H9 (cell line): ENCODE results near the gene VGF. TPM values are rescaled to one million over a fixed set of nuclear protein-coding genes. Genes with fewer than 3 reads are reported as not detected.

Experiments used
- DNase-seq: peaks from one replicate; pipeline ENCODE4 v3.0.0-alpha.2; 2017
- H2AFZ ChIP-seq: one replicate; pipeline ENCODE4 v1.6.1; 2013; ENCODE audit warnings: mild to moderate bottlenecking, low read length, control low read depth, moderate library complexity
- H2AK5ac ChIP-seq: 2 replicates; pipeline ENCODE4 v1.6.1; 2013; ENCODE audit warnings: low read length, control low read depth, mixed read lengths; ENCODE audit not compliant: insufficient read length
- H2BK120ac ChIP-seq: one replicate; pipeline ENCODE4 v1.6.1; 2013; ENCODE audit warnings: low read depth, mild to moderate bottlenecking, low read length, control low read depth, inconsistent platforms; ENCODE audit not compliant: poor library complexity, severe bottlenecking
- H2BK12ac ChIP-seq: 2 replicates; pipeline ENCODE4 v1.6.1; 2013; ENCODE audit warnings: low read length, control low read depth, mixed read lengths, low read depth; ENCODE audit not compliant: insufficient read length
- H2BK15ac ChIP-seq: 2 replicates; pipeline ENCODE4 v1.6.1; 2013; ENCODE audit warnings: low read depth, low read length, control low read depth
- H2BK20ac ChIP-seq: one replicate; pipeline ENCODE4 v1.6.1; 2013; ENCODE audit warnings: low read depth, mild to moderate bottlenecking, low read length, control low read depth, inconsistent platforms; ENCODE audit not compliant: poor library complexity, severe bottlenecking
- H2BK5ac ChIP-seq: 2 replicates; pipeline ENCODE4 v1.6.1; 2013; ENCODE audit warnings: low read length, control low read depth, mixed read lengths; ENCODE audit not compliant: insufficient read length
- H3K14ac ChIP-seq: 2 replicates; pipeline ENCODE4 v1.6.1; 2013; ENCODE audit warnings: low read length, control low read depth; ENCODE audit not compliant: insufficient read depth
- H3K18ac ChIP-seq: 2 replicates; pipeline ENCODE4 v1.6.1; 2013; ENCODE audit warnings: low read depth, mild to moderate bottlenecking, mixed read lengths, low read length, control low read depth; ENCODE audit not compliant: insufficient read length
- H3K23ac ChIP-seq: 2 replicates; pipeline ENCODE4 v1.6.1; 2013; ENCODE audit warnings: low read length, control low read depth, mixed read lengths, low read depth; ENCODE audit not compliant: insufficient read length
- H3K23me2 ChIP-seq: 2 replicates; pipeline ENCODE4 v1.6.1; 2013; ENCODE audit warnings: low read depth, mild to moderate bottlenecking, mixed read lengths, low read length, control low read depth; ENCODE audit not compliant: insufficient read length, poor library complexity, severe bottlenecking
- H3K27ac ChIP-seq: 2 replicates; pipeline ENCODE4 v1.5.1; 2013; ENCODE audit warnings: low read length, control low read depth, mixed read lengths, low read depth; ENCODE audit not compliant: insufficient read length
- H3K27me3 ChIP-seq: 2 replicates; pipeline ENCODE4 v1.6.1; 2013; ENCODE audit warnings: low read length, control low read depth, inconsistent platforms; ENCODE audit not compliant: insufficient read depth
- H3K4ac ChIP-seq: 2 replicates; pipeline ENCODE4 v1.6.1; 2013; ENCODE audit warnings: low read depth, mild to moderate bottlenecking, control low read depth, inconsistent platforms, low read length, moderate library complexity
- H3K4me1 ChIP-seq: 2 replicates; pipeline ENCODE4 v1.6.1; 2013; ENCODE audit warnings: low read length, control low read depth, inconsistent platforms; ENCODE audit not compliant: insufficient read depth
- H3K4me2 ChIP-seq: 2 replicates; pipeline ENCODE4 v1.6.1; 2013; ENCODE audit warnings: low read length, control low read depth, mixed read lengths; ENCODE audit not compliant: insufficient read length, insufficient read depth
- H3K56ac ChIP-seq: 2 replicates; pipeline ENCODE4 v1.6.1; 2013; ENCODE audit warnings: low read depth, mild to moderate bottlenecking, mixed read lengths, low read length, control low read depth; ENCODE audit not compliant: insufficient read length
- H3K79me1 ChIP-seq: 2 replicates; pipeline ENCODE4 v1.6.1; 2013; ENCODE audit warnings: low read depth, mild to moderate bottlenecking, moderate library complexity, low read length, control low read depth, inconsistent platforms; ENCODE audit not compliant: insufficient read depth, poor library complexity, severe bottlenecking
- H3K79me2 ChIP-seq: 2 replicates; pipeline ENCODE4 v1.6.1; 2013; ENCODE audit warnings: low read length, control low read depth, inconsistent platforms; ENCODE audit not compliant: insufficient read depth
- H3K9ac ChIP-seq: 2 replicates; pipeline ENCODE4 v1.6.1; 2013; ENCODE audit warnings: low read length, control low read depth, mixed read lengths; ENCODE audit not compliant: insufficient read length; ENCODE audit errors: extremely low read depth
- H3K9me3 ChIP-seq: one replicate; pipeline ENCODE4 v1.6.1; 2013; ENCODE audit warnings: low read depth, low read length, inconsistent platforms; ENCODE audit not compliant: control insufficient read depth
- H3T11ph ChIP-seq: one replicate; pipeline ENCODE4 v1.6.1; 2013; ENCODE audit warnings: mild to moderate bottlenecking, low read length, control low read depth, inconsistent platforms
- H4K20me1 ChIP-seq: one replicate; pipeline ENCODE4 v1.6.1; 2013; ENCODE audit not compliant: control insufficient read depth, insufficient read length, insufficient read depth
- H4K5ac ChIP-seq: 2 replicates; pipeline ENCODE4 v1.6.1; 2013; ENCODE audit warnings: low read depth, mild to moderate bottlenecking, mixed read lengths, low read length, control low read depth; ENCODE audit not compliant: insufficient read length
- H4K8ac ChIP-seq: replicated peaks from 2 replicates; pipeline ENCODE4 v1.6.1; 2013; ENCODE audit warnings: low read length, control low read depth, mixed read lengths, low read depth; ENCODE audit not compliant: insufficient read length
- H4K91ac ChIP-seq: 2 replicates; pipeline ENCODE4 v1.6.1; 2013; ENCODE audit warnings: low read depth, mild to moderate bottlenecking, moderate library complexity, mixed read lengths, low read length, control low read depth; ENCODE audit not compliant: insufficient read length
- H3K27ac Mint-ChIP-seq, 3 experiments: 2 replicates in 2 of 3; 3 replicates in 1 of 3; pipeline ENCODE4 v1.8.0; 2020 to 2021; ENCODE audit warnings: mixed read lengths in 3 of 3, mild to moderate bottlenecking in 1 of 3, moderate library complexity in 1 of 3
- H3K27me3 Mint-ChIP-seq: 2 replicates; pipeline ENCODE4 v1.8.0; 2021; ENCODE audit warnings: low read depth, mild to moderate bottlenecking, moderate library complexity, mixed read lengths
- H3K36me3 Mint-ChIP-seq, 3 experiments: 2 replicates in 2 of 3; 3 replicates in 1 of 3; pipeline ENCODE4 v1.8.0; 2020 to 2021; ENCODE audit warnings: low read depth in 3 of 3, mixed read lengths in 3 of 3; ENCODE audit not compliant: insufficient read depth in 1 of 3
- H3K4me1 Mint-ChIP-seq, 2 experiments: 2 replicates each; pipeline ENCODE4 v1.8.0; 2020; ENCODE audit warnings: mixed read lengths in 2 of 2
- H3K4me3 Mint-ChIP-seq, 2 experiments: 2 replicates in 1 of 2; 3 replicates in 1 of 2; pipeline ENCODE4 v1.8.0; 2020 to 2021; ENCODE audit warnings: mild to moderate bottlenecking in 2 of 2, mixed read lengths in 2 of 2, moderate library complexity in 1 of 2
- H3K9me3 Mint-ChIP-seq, 2 experiments: 2 replicates in 1 of 2; 3 replicates in 1 of 2; pipeline ENCODE4 v1.8.0; 2020; ENCODE audit warnings: mild to moderate bottlenecking in 2 of 2, mixed read lengths in 2 of 2, moderate library complexity in 1 of 2
- CTCF ChIP-seq: fragments of 200-600 bp; sonication (generic); conservative IDR thresholded peaks from 3 replicates; pipeline ENCODE4 v1.8.0; 2021; ENCODE audit warnings: antibody characterized with exemption, mild to moderate bottlenecking
- WGBS: extraction: QIAGEN DNeasy Blood & Tissue Kit; methylation state at CpG from one replicate; pipeline ENCODE4 v1.1.7; 2013; ENCODE audit warnings: missing lambda C conversion rate, low lambda C conversion rate, mixed read lengths; ENCODE audit not compliant: insufficient read length; ENCODE audit errors: extremely low coverage; 5-methylcytosine and 5-hydroxymethylcytosine counted together
- total RNA-seq: library from RNA; stranded (reverse); gene quantifications from 2 replicates; pipeline ENCODE4 v1.2.1, GENCODE V29; 2021

Gene VGF
- total RNA-seq, 1 experiment from 2014 or later = 37.1 TPM

GRCh38 chr7:101202603-101202918 is 37.2 kb upstream of the VGF start:
- Mint-ChIP-seq H3K27ac (no peak overlapping the region), H3K9me3 (no peaks in the 10 kb centered on the region), H3K36me3 (peaks cover 0 to 15% (median 7%) of the 10 kb centered on the region in 3 experiments; a peak in 4 of 7 replicates), H3K27me3 (peaks cover 12% of the 10 kb centered on the region), H3K4me1 (peaks cover 14 to 19% of the 10 kb centered on the region in 2 experiments), H3K4me3 (peak overlapping the region in 1 of 2 experiments; percentile 44; a peak in 2 of 5 replicates)
- Histone ChIP-seq H3K14ac (no peak overlapping the region), H3K56ac (no peak overlapping the region), H2BK5ac (no peak overlapping the region), H4K91ac (no peak overlapping the region), H4K5ac (no peak overlapping the region), H3K4ac (no peak overlapping the region), H2AFZ (no peak overlapping the region), H4K20me1 (no peaks in the 10 kb centered on the region), H3K27me3 (no peaks in the 10 kb centered on the region), H2BK120ac (no peak overlapping the region), H3K27ac (no peak overlapping the region), H3K23me2 (peaks cover 3% of the 10 kb centered on the region), H4K8ac (no peak overlapping the region), H3K79me1 (no peaks in the 10 kb centered on the region), H2BK12ac (no peak overlapping the region), H2BK15ac (no peak overlapping the region), H3K23ac (no peak overlapping the region), H3K9me3 (no peaks in the 10 kb centered on the region), H3K4me2 (peak overlapping the region; percentile 23), H3K79me2 (no peaks in the 10 kb centered on the region), H3K18ac (no peak overlapping the region), H3K9ac (no peak overlapping the region), H3K4me1 (no peaks in the 10 kb centered on the region; the same call in 1 of the 2 replicates), H2BK20ac (no peak overlapping the region), H3T11ph (no peak overlapping the region), H2AK5ac (no peak overlapping the region)
- no peak for TF ChIP-seq CTCF
- no peak for DNase-seq
- WGBS = no CpG with 5 or more reads among the region's 5 CpGs
